DMS153 treated with DMSO at 0.1 percent for 48 hours (cell line): ENCODE data around the gene SLC22A12.
"Not testable (repeated sequence)": the region's sequence is repeated elsewhere in the genome, so short reads cannot be mapped to it uniquely, and the experiment has no call there.

ENCODE experiments used
- DNase-seq: peaks from one replicate; lab custom pipeline; 2025; ENCODE audit not compliant: unreplicated experiment; lab: John Stamatoyannopoulos, UW

Gene SLC22A12

DNA sequence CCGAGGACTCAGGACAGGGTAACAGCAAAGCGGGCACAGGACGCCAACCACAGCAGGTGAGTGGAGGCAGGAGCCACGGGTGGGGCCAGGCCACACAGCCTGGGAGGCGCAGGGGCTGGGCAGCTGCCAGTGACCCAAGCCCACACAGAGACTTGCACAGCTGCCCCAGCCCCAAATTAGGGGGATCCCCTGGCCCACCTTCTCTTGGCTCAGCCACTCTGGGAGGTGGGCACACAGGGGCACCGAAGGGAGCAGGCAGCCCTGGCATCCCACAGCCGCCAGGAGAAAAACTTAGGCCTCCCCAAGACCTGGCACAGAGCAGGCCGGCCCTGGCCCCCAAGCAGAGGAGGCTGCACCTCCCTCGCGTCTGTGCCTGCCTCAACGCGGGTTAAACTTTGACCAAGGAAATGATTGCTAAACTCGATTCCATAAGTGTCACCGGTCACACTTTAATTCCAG is at the start of gene SLC22A12:
TSS of gene SLC22A12 (plus strand) at position 458 of the 459 bp plus-strand sequence. CDS start 337 bp downstream, outside the sequence.
- DNase-seq = no peak

DNA sequence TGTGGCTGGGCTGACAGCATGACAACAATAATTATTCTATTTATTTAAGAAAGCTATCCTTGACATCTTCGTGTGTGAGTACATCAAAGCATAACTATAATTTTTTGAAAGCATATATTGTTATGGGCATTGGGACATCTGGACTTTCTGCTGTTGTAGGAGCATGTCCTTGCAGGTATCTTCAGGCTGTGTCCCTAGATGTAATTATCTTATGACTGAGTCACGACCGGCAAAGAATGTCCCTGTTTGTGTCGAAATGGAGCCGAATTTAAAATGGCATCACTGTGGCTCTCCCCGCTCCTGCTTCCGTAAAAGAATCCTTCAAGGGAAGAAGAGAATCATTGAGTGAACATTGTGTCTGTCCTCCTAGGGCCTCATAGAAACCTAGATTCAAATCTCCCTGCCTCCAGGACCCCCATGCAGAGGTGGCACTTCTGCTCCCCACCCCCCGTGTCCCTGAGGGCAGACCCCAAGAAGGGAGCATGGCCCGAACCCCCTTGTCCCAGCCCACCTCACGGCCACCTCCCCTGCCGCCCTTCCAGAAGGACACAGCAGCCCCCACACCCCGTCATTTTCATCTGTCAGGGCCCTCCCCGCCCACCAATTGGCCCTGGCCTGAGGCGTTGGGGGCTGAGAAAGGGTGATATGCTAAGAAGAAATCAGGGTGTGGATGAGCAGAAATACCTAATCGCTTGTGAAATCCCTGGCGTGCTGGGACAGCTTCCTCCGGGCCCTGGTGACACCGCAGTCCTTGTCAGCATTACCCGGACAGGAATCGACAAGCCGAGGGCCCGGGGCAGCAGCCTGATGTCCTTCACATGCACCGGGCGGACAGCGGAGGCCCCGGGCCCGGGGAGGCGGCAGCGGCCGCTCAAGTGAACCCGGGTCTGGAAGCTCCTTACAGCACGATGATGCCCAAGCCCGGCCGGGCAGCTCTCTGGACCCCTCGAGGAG is 48.6 kb upstream of the SLC22A12 start:
- no peak for DNase-seq

DNA sequence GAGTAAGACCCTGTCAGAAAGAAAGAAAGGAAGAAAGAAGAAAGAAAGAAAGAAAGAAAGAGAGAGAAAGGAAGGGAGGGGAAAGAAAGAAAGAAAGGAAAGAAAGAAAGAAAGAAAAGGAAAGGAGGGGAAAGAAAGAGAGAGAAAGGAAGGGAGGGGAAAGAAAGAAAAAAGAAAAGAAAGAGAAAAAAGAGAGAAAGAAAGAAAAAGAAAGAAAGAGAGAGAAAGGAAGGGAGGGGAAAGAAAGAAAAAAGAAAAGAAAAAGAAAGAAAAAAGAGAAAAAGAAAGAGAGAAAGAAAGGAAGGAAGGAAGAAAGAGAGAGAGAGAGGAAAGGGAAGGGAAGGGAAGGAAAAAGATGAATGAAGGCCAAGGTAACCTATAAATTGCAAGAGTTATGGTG is 47.2 kb upstream of the SLC22A12 start:
- no peak for DNase-seq

GRCh38 chr11:64544616-64545296 is 46.3 kb upstream of the SLC22A12 start:
- no peak for DNase-seq

DNA sequence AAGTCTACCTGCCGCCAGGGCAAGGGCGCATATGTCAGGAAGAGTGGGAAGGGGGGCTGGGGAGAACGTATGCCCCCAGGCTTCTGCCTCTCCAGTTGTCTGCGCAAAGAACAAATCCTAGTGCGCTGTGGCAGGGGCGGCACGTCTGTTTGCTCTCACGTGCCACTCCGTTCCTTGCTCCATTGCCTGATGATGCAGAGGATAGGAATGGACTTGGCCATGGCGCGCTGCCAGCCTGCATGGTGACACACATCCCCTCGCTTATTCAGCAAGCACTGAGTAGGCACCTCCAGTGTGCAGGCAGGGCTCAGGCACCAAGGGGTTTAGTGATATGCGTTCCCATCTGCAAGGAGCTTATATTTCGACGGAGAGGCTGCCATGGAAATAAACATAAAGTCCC is 45.4 kb upstream of the SLC22A12 start:
- no peak for DNase-seq

DNA sequence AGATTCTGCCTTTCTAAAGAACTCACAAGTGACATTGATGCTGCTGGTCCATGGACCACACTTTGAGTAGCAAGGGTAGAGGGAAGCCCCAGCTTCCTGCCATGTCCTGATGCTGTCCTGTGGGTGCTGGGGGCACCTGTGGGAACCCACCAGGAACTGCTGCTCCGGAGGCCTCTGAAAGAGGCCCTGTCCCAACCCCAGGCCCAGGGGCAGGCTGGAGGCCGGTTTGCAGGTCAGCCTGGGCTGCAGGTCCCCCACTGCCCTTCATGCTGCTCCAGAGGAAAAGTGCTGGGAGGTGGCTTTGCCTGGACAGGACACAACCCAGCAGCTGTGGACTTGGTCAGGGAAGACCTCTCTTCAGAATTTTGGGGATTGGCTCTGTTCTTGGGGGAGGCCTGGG is 44.8 kb upstream of the SLC22A12 start:
- no peak for DNase-seq

DNA sequence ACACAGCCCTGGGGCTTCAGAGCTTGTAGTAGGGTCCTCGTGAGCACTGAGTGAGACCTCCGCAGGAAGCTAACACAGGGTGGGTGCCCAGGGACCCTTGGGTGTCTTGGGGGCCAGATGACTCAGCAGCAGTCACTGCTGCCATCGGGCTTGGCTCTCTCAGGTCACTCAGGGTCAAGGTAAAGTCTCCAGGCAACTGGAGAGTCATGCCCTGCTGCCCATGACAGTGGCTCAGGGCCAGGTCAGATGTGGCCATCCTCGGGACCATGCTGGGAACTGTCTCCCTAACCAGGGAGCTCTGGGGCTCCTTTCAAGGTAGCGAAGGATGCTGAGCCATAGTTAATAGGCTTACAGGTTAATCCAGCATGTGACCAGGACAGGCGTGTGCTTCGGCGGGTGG is 44.4 kb upstream of the SLC22A12 start:
- no peak for DNase-seq

DNA sequence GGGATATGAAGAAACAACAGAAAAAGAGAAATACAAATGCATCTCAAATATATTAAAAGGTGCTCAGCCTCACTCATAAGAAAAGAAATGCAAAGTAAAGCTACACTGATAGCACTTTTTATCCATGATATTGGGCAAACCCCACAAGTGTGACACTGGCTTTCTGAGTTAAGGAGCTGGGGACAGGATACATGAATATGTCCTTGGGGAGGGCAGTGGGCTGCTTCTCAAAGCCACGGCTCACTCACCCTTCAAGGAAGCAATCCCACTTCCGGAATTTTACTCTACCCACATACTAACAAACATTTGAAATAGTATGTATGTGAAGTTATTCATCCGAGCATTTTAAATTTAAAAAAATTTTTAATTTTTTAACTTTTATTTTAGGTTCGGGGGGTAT is 41.1 kb upstream of the SLC22A12 start:
- DNase-seq = no peak

DNA sequence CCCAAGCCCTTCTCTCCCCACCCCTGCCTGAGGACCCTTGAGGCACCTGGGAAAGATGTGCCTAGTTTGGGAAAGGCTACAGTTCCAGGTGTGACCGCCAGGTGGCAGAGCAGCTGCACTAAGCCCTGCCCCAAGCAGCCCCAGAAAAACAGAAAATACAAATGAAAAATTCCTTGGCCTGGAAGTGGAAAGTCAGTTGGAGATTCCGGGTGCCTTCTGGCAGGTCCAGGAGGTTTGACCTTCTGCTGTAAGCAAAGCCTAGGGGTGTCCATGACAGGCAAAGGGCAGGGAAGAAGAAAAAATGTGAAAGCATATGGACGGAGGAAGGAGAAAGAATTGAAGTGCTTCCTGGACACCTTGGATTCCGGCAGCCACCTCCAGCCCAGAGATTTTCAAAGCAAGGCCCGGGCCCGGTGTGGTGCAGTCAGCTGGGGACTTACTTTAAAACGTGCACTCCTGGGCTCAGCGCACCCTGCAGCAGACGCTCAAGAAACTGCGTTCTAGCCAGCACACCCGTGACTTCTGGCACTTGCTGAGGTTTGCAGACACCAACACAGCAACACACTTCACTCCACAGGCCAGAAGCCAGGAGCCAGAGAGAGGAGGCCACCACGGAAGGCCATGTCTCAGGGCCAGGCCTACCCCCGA is 37.3 kb upstream of the SLC22A12 start:
- no peak for DNase-seq

DNA sequence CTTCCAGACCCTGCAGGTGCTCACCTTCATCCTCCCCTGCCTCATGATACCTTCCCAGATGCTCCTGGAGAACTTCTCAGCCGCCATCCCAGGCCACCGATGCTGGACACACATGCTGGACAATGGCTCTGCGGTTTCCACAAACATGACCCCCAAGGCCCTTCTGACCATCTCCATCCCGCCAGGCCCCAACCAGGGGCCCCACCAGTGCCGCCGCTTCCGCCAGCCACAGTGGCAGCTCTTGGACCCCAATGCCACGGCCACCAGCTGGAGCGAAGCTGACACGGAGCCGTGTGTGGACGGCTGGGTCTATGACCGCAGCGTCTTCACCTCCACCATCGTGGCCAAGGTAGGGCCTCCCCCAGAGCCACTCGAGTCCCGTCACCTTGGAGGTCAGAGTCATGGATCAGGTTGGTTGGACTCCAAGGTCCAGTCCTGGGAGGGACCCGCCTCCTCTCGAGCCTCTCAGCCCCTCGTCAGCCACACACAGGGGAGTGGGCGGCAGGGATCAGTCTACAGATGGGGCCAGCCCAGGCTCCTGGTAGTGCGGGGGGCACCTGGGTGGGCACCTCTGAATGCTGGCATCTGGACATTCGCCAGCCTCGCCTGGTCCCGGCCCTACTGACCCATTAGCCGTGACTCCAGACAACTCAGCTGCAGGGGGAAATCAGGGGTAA is 34.8 kb upstream of the SLC22A12 start:
- no peak for DNase-seq

- DNase-seq = no peak
Measured at GRCh38 chr11:64556721-64557250, 34.2 kb upstream of the SLC22A12 start.

DNA sequence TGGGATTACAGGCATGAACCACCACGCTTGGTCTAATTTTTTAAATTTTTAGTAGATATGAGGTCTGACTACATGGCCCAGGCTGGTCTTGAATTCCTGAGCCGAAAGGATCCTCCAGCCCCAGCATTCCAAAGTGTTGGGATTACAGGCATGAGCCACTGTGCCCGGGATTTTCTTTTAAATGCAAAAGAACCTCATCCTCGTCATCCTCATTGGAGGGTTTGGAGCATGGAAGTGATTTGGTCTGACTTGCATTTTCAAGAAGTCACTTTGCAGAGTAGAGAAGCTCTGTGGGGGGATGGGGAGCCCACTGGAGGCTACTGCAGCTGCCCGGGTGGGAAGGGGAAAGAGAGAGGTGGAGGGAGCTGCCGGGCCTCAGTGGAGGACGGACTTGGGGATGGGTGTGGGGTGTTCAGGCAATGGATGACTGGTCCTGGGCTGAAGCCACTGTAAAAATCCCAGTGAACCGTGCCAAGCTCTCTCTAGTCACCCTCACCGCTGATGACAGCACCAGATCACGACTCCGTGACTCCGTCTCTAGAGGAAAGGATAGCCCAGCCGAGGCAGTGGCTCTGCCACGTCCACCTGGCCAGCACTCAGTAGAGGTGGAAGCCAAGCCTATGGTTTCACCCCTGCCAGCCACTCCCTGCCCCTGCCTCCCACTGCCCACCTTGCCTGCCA is 32.8 kb upstream of the SLC22A12 start:
- DNase-seq = no peak

GRCh38 chr11:64558869-64559268 is 32.2 kb upstream of the SLC22A12 start:
- no peak for DNase-seq

- DNase-seq = no peak
Measured at GRCh38 chr11:64559351-64560138, 31.5 kb upstream of the SLC22A12 start.

DNA sequence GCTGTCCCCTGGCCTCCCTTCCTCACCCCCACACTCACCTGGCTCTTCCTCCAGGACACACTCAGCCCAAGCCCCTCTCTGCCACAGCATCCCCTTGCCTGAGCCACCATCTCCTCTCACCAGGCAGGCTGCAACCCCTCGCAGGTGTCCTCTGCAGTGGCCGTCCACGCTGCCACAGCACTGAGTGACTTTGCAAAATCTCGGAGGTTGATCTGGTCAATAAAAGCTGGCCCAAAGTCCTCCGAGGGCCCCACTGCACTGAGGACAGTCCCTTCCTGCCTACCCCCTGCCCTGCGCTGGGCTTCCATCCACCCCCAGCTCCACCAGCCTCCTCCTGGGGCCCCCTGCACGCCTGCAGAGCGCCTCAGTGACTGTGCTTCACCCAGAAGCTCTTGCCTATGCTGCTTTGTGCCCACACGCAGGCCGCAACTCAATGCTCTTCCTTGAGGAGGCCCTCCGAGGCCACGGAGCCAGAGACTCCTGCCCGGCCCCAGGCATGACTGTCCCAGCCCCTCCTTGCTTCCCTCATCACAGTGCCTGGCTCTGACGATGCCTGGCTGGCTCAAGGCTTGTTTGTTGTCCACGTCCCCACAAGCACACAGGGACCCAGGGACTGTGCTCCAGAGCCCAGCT is 30.8 kb upstream of the SLC22A12 start:
- DNase-seq = no peak

- no peak for DNase-seq
Measured at GRCh38 chr11:64560941-64561340, 30.1 kb upstream of the SLC22A12 start.

DNA sequence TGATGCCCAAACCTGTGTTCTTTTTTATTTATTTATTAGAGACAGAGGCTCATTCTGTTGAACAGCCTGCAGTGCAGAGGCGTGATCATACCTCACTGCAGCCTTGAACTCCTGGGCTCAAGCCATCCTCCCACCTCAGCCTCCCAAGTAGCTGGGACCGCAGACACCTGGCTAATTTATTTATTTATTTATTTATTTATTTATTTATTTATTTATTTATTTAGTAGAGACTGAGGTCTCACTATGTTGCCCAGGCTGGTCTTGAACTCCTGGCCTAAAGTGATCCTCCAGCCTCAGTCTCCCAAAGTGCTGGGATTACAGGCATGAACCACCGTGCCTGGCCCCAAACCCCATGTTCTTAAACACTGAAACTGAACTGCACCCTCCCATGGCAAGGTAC is 29.6 kb upstream of the SLC22A12 start:
- DNase-seq = not testable (repeated sequence)

DNA sequence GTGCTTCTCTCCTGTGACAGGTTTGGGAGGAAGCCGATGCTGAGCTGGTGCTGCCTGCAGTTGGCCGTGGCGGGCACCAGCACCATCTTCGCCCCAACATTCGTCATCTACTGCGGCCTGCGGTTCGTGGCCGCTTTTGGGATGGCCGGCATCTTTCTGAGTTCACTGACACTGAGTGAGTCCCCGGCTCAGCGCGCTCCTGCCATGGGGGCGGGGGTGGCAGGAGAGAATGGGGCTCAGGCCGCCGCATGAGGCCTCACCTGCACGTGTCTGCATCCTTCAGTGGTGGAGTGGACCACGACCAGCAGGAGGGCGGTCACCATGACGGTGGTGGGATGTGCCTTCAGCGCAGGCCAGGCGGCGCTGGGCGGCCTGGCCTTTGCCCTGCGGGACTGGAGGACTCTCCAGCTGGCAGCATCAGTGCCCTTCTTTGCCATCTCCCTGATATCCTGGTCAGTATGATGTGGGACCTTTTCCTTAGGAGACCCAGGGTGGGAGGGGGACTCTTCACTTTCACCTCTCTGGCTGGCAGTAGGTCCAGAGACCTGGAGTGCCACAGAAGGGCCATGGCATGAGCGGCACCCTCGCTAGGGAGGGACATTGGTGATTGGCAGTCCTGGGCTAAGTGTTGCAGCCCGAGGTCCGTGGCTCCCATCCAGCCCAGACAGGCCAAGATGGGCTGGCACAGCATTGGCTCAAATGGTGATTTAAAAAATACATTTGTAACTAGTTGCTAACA is 28.9 kb upstream of the SLC22A12 start:
- no peak for DNase-seq
